ENCODE results near the gene PPP3R2. TPM values are rescaled to one million over a fixed set of nuclear protein-coding genes. Genes with fewer than 3 reads are reported as not detected.
"Not testable (repeated sequence)": the region's sequence is repeated elsewhere in the genome, so short reads cannot be mapped to it uniquely, and the experiment has no call there.

PPP3R2 gene
- total and polyA plus RNA-seq, 4 donors = not detected

DNA sequence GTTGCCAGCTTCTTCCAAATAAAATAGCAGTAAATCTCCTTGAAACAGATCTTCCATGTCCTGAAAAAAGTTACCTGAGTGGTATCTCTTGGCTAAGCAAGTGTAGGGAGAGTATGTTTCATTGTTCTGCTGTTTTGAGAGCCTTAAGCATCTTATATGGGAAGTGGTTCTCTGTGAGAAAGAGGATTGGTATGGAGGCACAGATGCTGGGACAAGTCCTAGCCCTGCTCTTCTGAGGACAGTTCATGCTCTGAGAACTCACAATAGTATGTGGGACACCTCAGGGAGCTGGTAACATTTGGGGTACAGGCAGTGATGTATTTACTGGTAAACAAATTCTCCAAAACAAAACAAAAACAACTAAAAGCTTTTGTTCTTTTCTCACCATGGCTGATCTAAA is 2.0 kb downstream of the PPP3R2 start:
- Histone ChIP-seq H3K9ac (ENCODE audit: insufficient read depth in 1 of 2, low read length in 2 of 2) (no peak overlapping the region), H3K4me1 (ENCODE audit: control insufficient read depth in 5 of 5, insufficient read depth in 5 of 5, low read length in 5 of 5) (no peaks in the 10 kb centered on the region), H3K27ac (ENCODE audit: low read depth in 1 of 2, low read length in 1 of 2) (no peak overlapping the region), H3K36me3 (ENCODE audit: control insufficient read depth in 4 of 4, insufficient read depth in 4 of 4, low read length in 4 of 4) (no peaks in the 10 kb centered on the region), H3K4me3 (no peak overlapping the region), H3K9me3 (ENCODE audit: control insufficient read depth in 4 of 4, insufficient read depth in 3 of 4, low read length in 3 of 4) (no peaks in the 10 kb centered on the region), H3K27me3 (ENCODE audit: control insufficient read depth in 3 of 3, insufficient read depth in 3 of 3, low read length in 2 of 3) (no peaks in the 10 kb centered on the region)
- TF ChIP-seq, protein P1, sequence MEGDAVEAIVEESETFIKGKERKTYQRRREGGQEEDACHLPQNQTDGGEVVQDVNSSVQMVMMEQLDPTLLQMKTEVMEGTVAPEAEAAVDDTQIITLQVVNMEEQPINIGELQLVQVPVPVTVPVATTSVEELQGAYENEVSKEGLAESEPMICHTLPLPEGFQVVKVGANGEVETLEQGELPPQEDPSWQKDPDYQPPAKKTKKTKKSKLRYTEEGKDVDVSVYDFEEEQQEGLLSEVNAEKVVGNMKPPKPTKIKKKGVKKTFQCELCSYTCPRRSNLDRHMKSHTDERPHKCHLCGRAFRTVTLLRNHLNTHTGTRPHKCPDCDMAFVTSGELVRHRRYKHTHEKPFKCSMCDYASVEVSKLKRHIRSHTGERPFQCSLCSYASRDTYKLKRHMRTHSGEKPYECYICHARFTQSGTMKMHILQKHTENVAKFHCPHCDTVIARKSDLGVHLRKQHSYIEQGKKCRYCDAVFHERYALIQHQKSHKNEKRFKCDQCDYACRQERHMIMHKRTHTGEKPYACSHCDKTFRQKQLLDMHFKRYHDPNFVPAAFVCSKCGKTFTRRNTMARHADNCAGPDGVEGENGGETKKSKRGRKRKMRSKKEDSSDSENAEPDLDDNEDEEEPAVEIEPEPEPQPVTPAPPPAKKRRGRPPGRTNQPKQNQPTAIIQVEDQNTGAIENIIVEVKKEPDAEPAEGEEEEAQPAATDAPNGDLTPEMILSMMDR (IDR thresholded peaks at IDR 0.05; ENCODE audit: control extremely low read depth, extremely low read depth) = no peak
- DNase-seq = no peak
- no peak for ATAC-seq (ENCODE audit: insufficient read depth, low FRiP score)

DNA sequence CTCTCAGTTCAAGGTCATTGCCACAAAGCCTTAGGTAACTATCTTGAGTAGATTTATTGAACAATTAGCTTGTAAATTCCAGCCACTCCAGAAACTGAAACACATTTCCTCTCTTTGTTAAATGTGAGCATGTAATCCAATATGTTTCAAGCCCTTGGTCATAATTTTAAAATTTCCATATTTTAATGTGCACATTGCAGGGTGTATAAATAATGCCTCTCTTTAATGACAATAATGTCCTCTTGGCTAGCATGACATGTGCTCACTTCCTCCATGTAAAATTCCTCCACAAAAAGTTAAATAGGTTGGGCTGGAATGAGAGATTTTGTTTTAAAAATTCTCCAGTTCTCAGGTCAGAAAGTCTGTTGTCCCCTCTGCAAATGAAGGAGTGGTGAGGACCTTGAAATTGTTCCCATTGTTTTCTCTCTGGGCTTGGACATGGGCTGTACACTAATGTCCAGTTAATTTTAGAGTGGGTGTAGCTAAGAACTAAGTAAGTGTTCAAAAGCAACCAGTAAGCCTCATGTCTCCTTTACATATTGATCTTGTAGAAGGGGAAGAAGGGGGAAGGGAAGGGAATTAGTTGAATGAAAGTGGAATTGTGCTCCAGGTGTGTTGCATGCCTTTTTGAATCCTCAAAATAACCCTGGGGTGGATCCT is 2.9 kb downstream of the PPP3R2 start:
- TF ChIP-seq, protein P1 (IDR thresholded peaks at IDR 0.05; ENCODE audit: control extremely low read depth, extremely low read depth) = no peak
- H3K27ac ChIP-seq (ENCODE audit: low read depth in 1 of 2, low read length in 1 of 2) = no peak overlapping the region
- no peaks in the 10 kb centered on the region for H3K9me3 ChIP-seq (ENCODE audit: control insufficient read depth in 4 of 4, insufficient read depth in 3 of 4, low read length in 3 of 4)
- H3K27me3 ChIP-seq (ENCODE audit: control insufficient read depth in 3 of 3, insufficient read depth in 3 of 3, low read length in 2 of 3) = no peaks in the 10 kb centered on the region
- DNase-seq = no peak
- no peaks in the 10 kb centered on the region for H3K36me3 ChIP-seq (ENCODE audit: control insufficient read depth in 4 of 4, insufficient read depth in 4 of 4, low read length in 4 of 4)
- no peak for ATAC-seq (ENCODE audit: insufficient read depth, low FRiP score)
- no peak overlapping the region for H3K9ac ChIP-seq (ENCODE audit: insufficient read depth in 1 of 2, low read length in 2 of 2)
- no peaks in the 10 kb centered on the region for H3K4me1 ChIP-seq (ENCODE audit: control insufficient read depth in 5 of 5, insufficient read depth in 5 of 5, low read length in 5 of 5)
- H3K4me3 ChIP-seq = no peak overlapping the region

DNA sequence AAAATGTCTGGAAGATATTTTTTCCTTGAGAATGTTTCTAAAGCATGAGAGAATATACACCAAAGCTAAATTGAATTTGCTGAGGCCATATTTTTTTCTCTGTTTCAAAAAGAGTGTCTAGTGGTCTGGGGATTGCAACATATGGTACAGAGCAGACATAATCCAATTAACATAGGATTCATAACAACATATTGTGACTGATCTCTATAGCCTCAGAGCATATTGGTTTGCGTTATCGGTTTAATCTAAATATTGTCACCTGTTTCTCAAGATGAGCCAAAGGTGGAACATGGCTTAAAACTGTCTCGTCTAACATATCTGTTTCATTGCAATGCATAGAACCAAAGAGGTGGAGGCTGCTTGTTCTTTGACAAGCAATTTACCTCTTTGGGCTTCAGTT is 3.9 kb downstream of the PPP3R2 start:
- ATAC-seq (ENCODE audit: insufficient read depth, low FRiP score) = no peak
- no peak overlapping the region for H3K4me3 ChIP-seq
- DNase-seq = no peak
- no peak overlapping the region for H3K9ac ChIP-seq (ENCODE audit: insufficient read depth in 1 of 2, low read length in 2 of 2)
- no peaks in the 10 kb centered on the region for H3K4me1 ChIP-seq (ENCODE audit: control insufficient read depth in 5 of 5, insufficient read depth in 5 of 5, low read length in 5 of 5)
- no peaks in the 10 kb centered on the region for H3K9me3 ChIP-seq (ENCODE audit: control insufficient read depth in 4 of 4, insufficient read depth in 3 of 4, low read length in 3 of 4)
- TF ChIP-seq, protein P1 (IDR thresholded peaks at IDR 0.05; ENCODE audit: control extremely low read depth, extremely low read depth) = no peak
- WGBS, 2 donors = 94 to 96% methylated on average over 3 of the region's 3 CpGs
- H3K27me3 ChIP-seq (ENCODE audit: control insufficient read depth in 3 of 3, insufficient read depth in 3 of 3, low read length in 2 of 3) = no peaks in the 10 kb centered on the region
- H3K27ac ChIP-seq (ENCODE audit: low read depth in 1 of 2, low read length in 1 of 2) = no peak overlapping the region
- no peaks in the 10 kb centered on the region for H3K36me3 ChIP-seq (ENCODE audit: control insufficient read depth in 4 of 4, insufficient read depth in 4 of 4, low read length in 4 of 4)

DNA sequence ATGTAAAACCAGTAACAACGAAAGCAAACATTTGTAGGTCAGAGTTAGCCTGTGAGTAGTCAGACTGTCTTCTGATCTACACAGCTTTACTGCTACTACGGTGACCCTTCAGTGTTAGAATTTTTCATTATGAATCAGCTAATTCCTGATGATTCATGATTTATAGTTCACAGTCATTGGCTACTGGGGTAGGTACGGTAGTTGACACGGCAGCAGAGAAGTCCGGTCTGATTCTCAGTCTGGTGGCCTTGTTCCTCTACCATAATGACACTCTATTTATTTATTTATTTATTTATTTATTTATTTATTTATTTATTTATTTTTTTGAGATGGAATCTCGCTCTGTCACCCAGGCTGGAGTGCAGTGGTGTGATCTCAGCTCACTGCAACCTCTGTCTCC is 4.7 kb downstream of the PPP3R2 start:
- not testable (repeated sequence) for H3K4me1 ChIP-seq (ENCODE audit: control insufficient read depth in 5 of 5, insufficient read depth in 5 of 5, low read length in 5 of 5); H3K9me3 ChIP-seq (ENCODE audit: control insufficient read depth in 4 of 4, insufficient read depth in 3 of 4, low read length in 3 of 4); H3K27me3 ChIP-seq (ENCODE audit: control insufficient read depth in 3 of 3, insufficient read depth in 3 of 3, low read length in 2 of 3); H3K4me3 ChIP-seq; H3K9ac ChIP-seq (ENCODE audit: insufficient read depth in 1 of 2, low read length in 2 of 2); H3K36me3 ChIP-seq (ENCODE audit: control insufficient read depth in 4 of 4, insufficient read depth in 4 of 4, low read length in 4 of 4); ATAC-seq (ENCODE audit: insufficient read depth, low FRiP score); DNase-seq; H3K27ac ChIP-seq (ENCODE audit: low read depth in 1 of 2, low read length in 1 of 2)
- 91 to 94% methylated on average over 6 of the region's 6 CpGs for WGBS, 2 donors

Data from lung (tissue), 12 donors.